SK-N-SH treated with all-trans-retinoic acid at 6 μM for 48 hours (cell line): ENCODE data around the gene D2HGDH.

Experiments
- CREB5 ChIP-seq: fragments of 250-450 bp; sonication (Bioruptor Pico); IDR thresholded peaks from 2 replicates; pipeline ENCODE4 v1.5.1; 2020; ENCODE audit warnings: low read depth, mild to moderate bottlenecking, moderate library complexity
- PATZ1 ChIP-seq: fragments of 250-450 bp; sonication (Bioruptor Pico); IDR thresholded peaks from 2 replicates; pipeline ENCODE4 v1.8.0; 2020; ENCODE audit warnings: mild to moderate bottlenecking, moderate library complexity, borderline replicate concordance

- TF ChIP-seq PATZ1 (CRISPR knock-in tag) (no peak), CREB5 (CRISPR knock-in tag) (no peak)
These were observed 9.2 kb downstream of the D2HGDH start for GRCh38 chr2:241743620-241744019.
